Pancreas (tissue), 10 donors: ENCODE measurements around the gene TRMT1. TPM values are rescaled to one million over a fixed set of nuclear protein-coding genes. Genes with fewer than 3 reads are reported as not detected.

Source experiments
- ATAC-seq, 4 donors: fragments of 200-7000 bp; cut with Tn5 transposase; one replicate each; pipeline versions ENCODE4 v1.8.0 to v1.9.1; 2020; ENCODE audit warnings: mild to moderate bottlenecking in 4 of 4, moderate library complexity in 4 of 4
- DNase-seq, 6 donors: peaks; one replicate each; pipeline ENCODE4 v3.0.0-alpha.2; 2020
- FAIRE-seq: peaks from 2 replicates; lab custom pipeline; 2012; peaks lifted over from hg19 to GRCh38; lab: Jason Lieb, UNC
- H3K27ac ChIP-seq, 4 donors: fragments of 200-600 bp; sonication (generic); 1 replicate in 3 of 4; 2 replicates in 1 of 4; pipeline versions ENCODE4 v1.5.0 to v1.8.0; 2020
- H3K27me3 ChIP-seq, 4 donors: fragments of 200-600 bp; one replicate each; pipeline ENCODE4 v1.8.0; 2021
- H3K36me3 ChIP-seq, 3 donors: fragments of 200-600 bp; sonication (generic) in 1 of 3; one replicate each; pipeline versions ENCODE4 v1.5.0 to v1.8.0; 2020 to 2021
- H3K4me1 ChIP-seq, 3 donors: fragments of 200-600 bp; one replicate each; pipeline ENCODE4 v1.8.0; 2021
- H3K4me3 ChIP-seq, 4 donors: fragments of 200-600 bp; sonication (generic) in 2 of 4; one replicate each; pipeline versions ENCODE4 v1.5.0 to v1.8.0; 2020 to 2021
- H3K9me3 ChIP-seq, 4 donors: fragments of 200-600 bp; one replicate each; pipeline ENCODE4 v1.8.0; 2021
- WGBS, 2 donors: extraction: QIAGEN DNeasy Blood & Tissue Kit; methylation state at CpG; one replicate each; pipeline ENCODE4 v1.1.7; 2013; 5-methylcytosine and 5-hydroxymethylcytosine counted together
- intact Hi-C, 3 donors: fragments of 100-400 bp; cut with DNase I; formaldehyde crosslinking; loops; one replicate each; pipeline versions ENCODE4 v1.11.1 to v1.14.2; 2022
- polyA plus RNA-seq, 2 donors: library from polyadenylated mRNA; stranded (reverse); fragments of 200-250 nt; gene quantifications; one replicate each; pipeline ENCODE4 v1.2.3, GENCODE V29; 2013
- total RNA-seq, 6 donors: library from RNA; stranded (reverse); fragmentation: NEBNext Ultra II Directional in 4 of 6; extraction: Animal tissue kit (Norgen Biotek cat#: 25700) in 4 of 6; gene quantifications; one replicate each; pipeline versions ENCODE4 v1.2.1 to v1.2.4, GENCODE V29; 2021 to 2023
- TF ChIP-seq, protein P1 (sequence below), 4 donors: fragments of 200-600 bp; sonication (generic) in 3 of 4; IDR thresholded peaks; one replicate each; pipeline versions ENCODE4 v1.5.0 to v1.8.0; 2021; ENCODE audit warnings: antibody characterized with exemption in 4 of 4
- donor health status: healthy with polysubstance abuse.
- donor health status: DM: no; HTN: no; CAD: no; lungs with moderate emphysema.
- donor health status: DM: no; HTN: no; CAD: no.
- donor health status: control.
- donor health status: control.
- donor health status: Bipolar disorder and iron deficiency.
- donor health status: DM: yes; HTN: yes; CAD: no.
- donor health status: DM: no; HTN: no; CAD: no.
- donor health status: DM: no; HTN: no; CAD: no.
- donor health status: DM: yes; HTN: yes; CAD: no.

TRMT1 gene
- total and polyA plus RNA-seq, 8 donors: 12.7 to 108 (median 22.1) TPM

DNA sequence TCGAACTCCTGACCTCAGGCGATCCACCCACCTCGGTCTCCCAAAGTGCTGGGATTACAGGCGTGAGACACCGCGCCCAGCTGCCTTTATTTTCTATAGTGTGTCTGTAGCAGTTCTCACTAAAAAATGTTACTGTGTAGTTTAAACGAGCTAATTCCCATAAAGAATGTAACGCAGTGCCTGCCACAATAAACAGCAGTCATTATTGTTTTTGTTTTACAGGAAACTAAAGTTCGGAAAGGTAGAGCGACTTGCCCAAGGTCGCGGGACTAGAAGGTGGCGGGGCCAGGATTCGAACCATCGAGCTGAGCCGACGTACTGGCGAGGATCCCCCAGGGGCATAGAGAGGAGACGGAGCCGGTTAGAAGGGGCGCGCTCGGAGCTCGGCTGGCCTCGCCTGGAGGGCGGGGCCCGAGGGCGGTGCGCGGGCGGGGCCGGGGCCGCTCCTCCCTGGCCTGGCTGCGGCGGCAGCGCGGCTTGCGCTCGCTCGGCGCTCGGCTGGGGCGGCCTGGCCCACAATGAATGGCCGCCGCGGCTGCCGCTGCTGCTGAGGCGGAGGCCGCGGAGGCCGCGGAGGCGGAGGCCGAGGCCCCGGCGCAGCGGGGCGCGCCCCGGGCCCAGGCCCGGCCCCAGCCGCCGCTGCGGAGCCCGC is 1.4 kb upstream of the TRMT1 start, which contains the start of gene NACC1:
TSS of gene NACC1 (plus strand) at position 493 of the 652 bp plus-strand sequence. CDS start 16,944 bp downstream, outside the sequence.
- peak within 1 kb of the TSS in 3 of 4 donors; percentile 48 to 68 (median 68) for H3K27ac ChIP-seq
- intact Hi-C loops: no loop called here
- DNase-seq (peak; percentile 85 to 96 (median 92)), FAIRE-seq (no peak), ATAC-seq (peak; percentile 92 to 96 (median 95))
- peaks cover 4 to 18% (median 4%) of the 10 kb centered on the region in 3 donors for H3K4me1 ChIP-seq
- peaks cover 0 to 5% (median 0%) of the 10 kb centered on the region in 3 donors for H3K36me3 ChIP-seq
- WGBS, 2 donors: 3 to 5% methylated on average over 44 to 65 of the region's 65 CpGs
- TF ChIP-seq, protein P1, sequence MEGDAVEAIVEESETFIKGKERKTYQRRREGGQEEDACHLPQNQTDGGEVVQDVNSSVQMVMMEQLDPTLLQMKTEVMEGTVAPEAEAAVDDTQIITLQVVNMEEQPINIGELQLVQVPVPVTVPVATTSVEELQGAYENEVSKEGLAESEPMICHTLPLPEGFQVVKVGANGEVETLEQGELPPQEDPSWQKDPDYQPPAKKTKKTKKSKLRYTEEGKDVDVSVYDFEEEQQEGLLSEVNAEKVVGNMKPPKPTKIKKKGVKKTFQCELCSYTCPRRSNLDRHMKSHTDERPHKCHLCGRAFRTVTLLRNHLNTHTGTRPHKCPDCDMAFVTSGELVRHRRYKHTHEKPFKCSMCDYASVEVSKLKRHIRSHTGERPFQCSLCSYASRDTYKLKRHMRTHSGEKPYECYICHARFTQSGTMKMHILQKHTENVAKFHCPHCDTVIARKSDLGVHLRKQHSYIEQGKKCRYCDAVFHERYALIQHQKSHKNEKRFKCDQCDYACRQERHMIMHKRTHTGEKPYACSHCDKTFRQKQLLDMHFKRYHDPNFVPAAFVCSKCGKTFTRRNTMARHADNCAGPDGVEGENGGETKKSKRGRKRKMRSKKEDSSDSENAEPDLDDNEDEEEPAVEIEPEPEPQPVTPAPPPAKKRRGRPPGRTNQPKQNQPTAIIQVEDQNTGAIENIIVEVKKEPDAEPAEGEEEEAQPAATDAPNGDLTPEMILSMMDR (IDR thresholded peaks at IDR 0.05): no peak
- H3K4me3 ChIP-seq: peak within 1 kb of the TSS; percentile 74 to 99 (median 98)
- no peaks in the 10 kb centered on the region for H3K9me3 ChIP-seq
- H3K27me3 ChIP-seq: no peaks in the 10 kb centered on the region

DNA sequence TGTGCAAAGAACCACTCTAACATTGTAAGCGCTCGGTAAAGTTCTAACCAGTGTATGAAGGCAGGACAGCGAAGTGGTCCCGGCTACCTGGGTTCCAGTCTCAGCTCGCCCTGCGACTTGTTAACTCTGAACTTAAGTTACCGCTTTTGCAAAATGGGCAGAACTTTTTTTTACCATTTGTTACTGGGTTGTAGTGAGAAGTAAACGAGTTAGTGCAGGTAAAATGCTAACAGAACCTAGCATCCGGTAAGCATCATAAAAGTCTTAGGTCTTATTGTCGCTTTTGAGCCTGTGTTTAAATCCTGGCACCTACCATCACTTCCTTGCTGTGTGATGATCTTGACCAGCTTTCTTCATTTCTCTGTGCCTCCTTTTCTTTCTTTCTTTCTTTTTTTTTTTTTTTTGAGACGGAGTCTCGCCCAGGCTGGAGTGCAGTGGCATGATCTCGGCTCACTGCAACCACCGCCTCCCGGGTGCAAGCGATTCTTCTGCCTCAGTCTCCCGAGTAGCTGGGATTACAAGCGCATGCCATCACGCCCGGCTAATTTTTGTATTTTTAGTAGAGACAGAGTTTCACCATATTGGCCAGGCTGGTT is 734 bp upstream of the TRMT1 start:
- TF ChIP-seq, protein P1 (IDR thresholded peaks at IDR 0.05): no peak
- Histone ChIP-seq H3K9me3 (no peaks in the 10 kb centered on the region), H3K36me3 (peaks cover 0 to 11% (median 0%) of the 10 kb centered on the region in 3 donors), H3K4me1 (peaks cover 4 to 18% (median 4%) of the 10 kb centered on the region in 3 donors), H3K4me3 (peak overlapping the region; percentile 74 to 99 (median 98)), H3K27me3 (no peaks in the 10 kb centered on the region), H3K27ac (peak overlapping the region in 3 of 4 donors; percentile 48 to 68 (median 68))
- DNase-seq (no peak), FAIRE-seq (no peak), ATAC-seq (peak; percentile 4 to 31 (median 14))
- intact Hi-C loops: no loop called here
- WGBS, 2 donors: 9 to 10% methylated on average over 20 of the region's 20 CpGs

DNA sequence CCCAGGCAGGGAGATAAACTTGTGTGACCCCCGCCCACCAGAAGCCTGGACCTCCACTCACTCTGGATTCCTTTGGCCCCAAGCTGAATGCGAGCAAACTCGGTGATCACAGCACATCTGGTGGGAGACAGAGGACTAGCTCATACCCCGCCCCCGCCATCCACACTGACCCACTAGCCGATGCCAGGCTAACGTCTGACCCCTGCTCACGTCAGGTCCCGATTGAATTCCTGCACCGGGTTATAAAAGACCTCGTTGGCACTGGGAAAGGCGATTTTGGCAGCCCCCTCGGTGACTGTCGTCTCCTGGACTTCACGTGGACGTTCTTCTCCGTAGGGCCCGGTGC is 631 bp downstream of the TRMT1 start:
- TF ChIP-seq, protein P1 (IDR thresholded peaks at IDR 0.05): no peak
- intact Hi-C loops: no loop called here
- no peak for DNase-seq
- H3K9me3 ChIP-seq: no peaks in the 10 kb centered on the region
- H3K27ac ChIP-seq: no peak overlapping the region
- peaks cover 0 to 11% (median 0%) of the 10 kb centered on the region in 3 donors for H3K36me3 ChIP-seq
- WGBS, 2 donors: 0 to 1% methylated on average over 18 of the region's 18 CpGs
- ATAC-seq: no peak
- H3K4me1 ChIP-seq: peaks cover 4 to 18% (median 4%) of the 10 kb centered on the region in 3 donors
- peak overlapping the region; percentile 74 to 99 (median 98) for H3K4me3 ChIP-seq
- H3K27me3 ChIP-seq: no peaks in the 10 kb centered on the region
- no peak for FAIRE-seq

DNA sequence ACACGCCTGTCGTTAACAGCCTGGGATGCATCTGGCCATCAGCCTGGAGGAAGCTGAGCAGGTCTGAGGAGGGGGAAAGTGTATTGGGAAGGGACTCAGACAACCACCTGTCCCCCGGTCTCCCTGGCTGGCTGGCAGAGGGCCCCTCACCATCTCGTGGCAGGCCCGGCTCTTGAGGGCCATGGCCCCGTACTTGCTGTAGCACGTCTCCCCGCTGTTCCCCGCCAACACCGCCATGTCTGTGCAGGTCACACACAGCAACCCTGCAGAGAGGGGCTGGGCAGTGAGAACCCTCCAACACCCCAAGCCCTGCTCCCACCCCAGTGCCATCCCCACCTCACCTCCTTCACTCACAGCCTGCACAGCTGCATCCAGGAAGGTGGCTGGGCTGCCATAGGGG is 4.0 kb downstream of the TRMT1 start:
- DNase-seq: peak in 1 of 6 donors; percentile 74
- intact Hi-C loops: no loop called here
- WGBS, 2 donors: 90 to 98% methylated on average over 10 of the region's 10 CpGs
- ATAC-seq: no peak
- Histone ChIP-seq H3K4me3 (no peak overlapping the region), H3K27ac (no peak overlapping the region), H3K9me3 (no peaks in the 10 kb centered on the region), H3K27me3 (no peaks in the 10 kb centered on the region), H3K4me1 (peaks cover 0 to 8% (median 4%) of the 10 kb centered on the region in 3 donors), H3K36me3 (peaks cover 0 to 11% (median 0%) of the 10 kb centered on the region in 3 donors)
- TF ChIP-seq, protein P1 (IDR thresholded peaks at IDR 0.05): no peak
- FAIRE-seq: no peak
